Measurements from ENCODE around the gene MEPCE.
"Not testable (repeated sequence)": the region's sequence is repeated elsewhere in the genome, so short reads cannot be mapped to it uniquely, and the experiment has no call there.

MEPCE gene

DNA sequence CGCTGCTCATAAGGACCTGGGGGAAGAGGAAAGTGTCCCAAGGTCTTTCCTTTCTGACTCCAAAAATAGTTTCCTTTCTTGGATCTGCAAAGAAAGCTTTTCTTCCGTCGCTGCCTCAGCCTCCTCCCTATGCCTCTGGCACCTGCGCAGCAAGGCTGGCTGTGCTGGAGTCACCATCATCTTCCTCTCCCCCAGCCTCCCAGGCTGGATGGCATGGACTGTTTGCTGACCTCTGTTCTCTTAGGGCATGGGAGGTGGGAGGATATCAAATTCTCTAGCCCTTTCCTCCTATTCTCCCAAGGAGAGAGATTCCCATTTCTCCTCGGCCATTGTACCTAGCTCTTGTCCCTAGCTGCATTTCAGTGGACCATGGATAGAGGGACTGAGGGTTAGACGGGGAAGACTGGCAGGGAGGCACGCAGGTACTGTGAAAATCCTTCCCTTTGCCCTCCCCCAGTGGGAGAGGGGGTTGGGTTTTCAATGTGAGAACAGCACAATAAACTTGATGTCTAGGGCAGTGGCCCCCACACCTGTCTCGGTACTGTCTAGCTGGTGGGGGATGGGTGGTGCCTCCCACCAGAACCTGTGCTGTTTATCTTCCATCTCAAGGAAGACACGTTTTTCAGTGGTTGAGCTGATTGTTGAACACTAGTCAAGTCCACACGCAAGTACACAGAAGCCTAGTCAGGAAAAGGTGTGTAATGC, 4.1 kb downstream of the MEPCE start:
- DNase-seq (ENCODE audit: low read depth) = no peak
- H3K4me3 ChIP-seq (ENCODE audit: low read depth, low read length) = no peak overlapping the region
- TF ChIP-seq, protein P1, sequence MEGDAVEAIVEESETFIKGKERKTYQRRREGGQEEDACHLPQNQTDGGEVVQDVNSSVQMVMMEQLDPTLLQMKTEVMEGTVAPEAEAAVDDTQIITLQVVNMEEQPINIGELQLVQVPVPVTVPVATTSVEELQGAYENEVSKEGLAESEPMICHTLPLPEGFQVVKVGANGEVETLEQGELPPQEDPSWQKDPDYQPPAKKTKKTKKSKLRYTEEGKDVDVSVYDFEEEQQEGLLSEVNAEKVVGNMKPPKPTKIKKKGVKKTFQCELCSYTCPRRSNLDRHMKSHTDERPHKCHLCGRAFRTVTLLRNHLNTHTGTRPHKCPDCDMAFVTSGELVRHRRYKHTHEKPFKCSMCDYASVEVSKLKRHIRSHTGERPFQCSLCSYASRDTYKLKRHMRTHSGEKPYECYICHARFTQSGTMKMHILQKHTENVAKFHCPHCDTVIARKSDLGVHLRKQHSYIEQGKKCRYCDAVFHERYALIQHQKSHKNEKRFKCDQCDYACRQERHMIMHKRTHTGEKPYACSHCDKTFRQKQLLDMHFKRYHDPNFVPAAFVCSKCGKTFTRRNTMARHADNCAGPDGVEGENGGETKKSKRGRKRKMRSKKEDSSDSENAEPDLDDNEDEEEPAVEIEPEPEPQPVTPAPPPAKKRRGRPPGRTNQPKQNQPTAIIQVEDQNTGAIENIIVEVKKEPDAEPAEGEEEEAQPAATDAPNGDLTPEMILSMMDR (IDR thresholded peaks at IDR 0.05; ENCODE audit: insufficient read depth, low read depth, low read length, missing control alignments) = no peak

DNA sequence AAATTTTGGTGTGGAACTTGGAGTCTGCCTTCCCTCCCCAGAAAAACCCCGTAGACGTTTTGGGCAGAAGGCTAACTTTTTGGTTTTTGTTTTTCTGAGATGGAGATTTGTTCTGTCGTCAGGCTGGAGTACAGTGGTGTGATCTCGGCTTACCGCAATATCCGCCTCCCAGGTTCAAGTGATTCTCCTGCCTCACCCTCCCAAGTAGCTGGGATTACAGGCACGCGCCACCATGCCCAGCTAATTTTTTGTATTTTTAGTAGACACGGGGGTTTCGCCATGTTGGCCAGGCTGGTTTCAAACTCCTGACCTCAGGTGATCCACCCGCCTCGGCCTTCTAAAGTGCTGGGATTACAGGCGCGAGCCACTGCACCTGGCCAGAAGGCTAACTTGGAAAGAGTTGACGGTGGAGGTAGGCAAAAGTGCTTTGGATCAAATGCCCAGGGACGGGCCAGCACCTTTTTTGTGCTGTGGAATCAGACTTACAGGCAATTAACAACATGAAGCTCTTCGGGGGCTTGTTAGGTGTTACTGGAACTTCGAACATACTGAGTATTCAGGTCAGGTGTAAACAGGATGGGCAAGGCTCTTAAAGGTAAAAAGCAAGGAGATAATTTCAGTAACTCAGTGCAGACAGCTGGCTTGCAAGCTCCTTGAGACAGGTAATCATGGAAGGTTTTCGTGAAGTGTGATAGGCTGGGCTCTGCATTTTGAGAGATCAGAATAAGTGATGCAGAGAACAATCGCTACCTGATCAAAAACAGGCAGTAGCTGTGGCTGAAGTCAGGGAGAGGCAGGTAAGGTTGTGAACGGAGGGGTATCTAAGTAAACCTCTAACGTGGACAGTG, 4.9 kb downstream of the MEPCE start:
- peak overlapping the region; percentile 83 for H3K4me3 ChIP-seq (ENCODE audit: low read depth, low read length)
- TF ChIP-seq, protein P1 (IDR thresholded peaks at IDR 0.05; ENCODE audit: insufficient read depth, low read depth, low read length, missing control alignments) = no peak
- no peak for DNase-seq (ENCODE audit: low read depth)

DNA sequence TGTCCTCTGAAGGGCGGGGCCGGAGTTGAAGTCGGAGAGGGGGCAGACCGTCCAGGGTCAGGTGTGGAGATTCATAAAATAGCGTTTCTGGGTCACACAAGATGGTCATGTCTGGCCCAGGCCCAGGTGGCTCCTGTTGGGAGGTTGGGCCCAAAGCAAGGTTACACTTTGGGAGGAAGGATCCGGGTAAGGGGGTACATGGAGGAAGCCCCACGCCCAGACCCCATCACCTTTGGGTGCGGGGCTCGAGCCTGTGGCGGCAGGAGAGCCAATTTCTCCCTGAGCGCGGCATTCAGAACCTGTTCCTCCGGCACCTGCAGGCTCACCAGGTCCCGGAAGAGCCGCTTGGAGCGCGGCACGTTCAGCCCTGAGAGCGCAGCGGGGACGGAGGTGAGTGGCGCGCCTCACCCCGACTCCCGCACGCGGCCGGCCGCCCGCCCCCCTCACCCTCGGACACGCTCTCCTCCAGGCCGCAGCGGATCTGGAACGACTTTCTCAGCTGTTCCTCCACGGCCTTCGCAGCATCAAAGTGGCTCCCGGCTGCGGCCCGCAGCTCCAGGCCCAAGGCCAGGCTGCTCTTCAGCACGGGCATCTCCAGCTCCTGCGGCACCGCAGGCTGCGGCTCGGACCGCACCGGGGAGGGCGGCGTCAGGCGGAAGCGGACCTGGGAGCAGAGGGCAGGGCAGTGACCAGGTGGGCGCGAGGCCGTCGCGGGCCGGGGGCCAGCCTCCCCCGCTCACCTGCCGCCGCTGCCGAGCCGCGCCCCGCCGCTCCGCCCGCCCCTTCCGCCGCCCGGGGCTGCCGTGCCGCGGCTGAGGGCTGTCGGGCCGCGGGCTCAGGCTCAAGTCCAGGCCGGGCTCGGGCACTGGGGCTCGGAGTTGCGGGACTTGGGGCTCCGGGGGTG, 6.0 kb downstream of the MEPCE start:
- peak overlapping the region; percentile 83 for H3K4me3 ChIP-seq (ENCODE audit: low read depth, low read length)
- TF ChIP-seq, protein P1 (IDR thresholded peaks at IDR 0.05; ENCODE audit: insufficient read depth, low read depth, low read length, missing control alignments) = no peak
- peak; percentile 69 for DNase-seq (ENCODE audit: low read depth)

DNA sequence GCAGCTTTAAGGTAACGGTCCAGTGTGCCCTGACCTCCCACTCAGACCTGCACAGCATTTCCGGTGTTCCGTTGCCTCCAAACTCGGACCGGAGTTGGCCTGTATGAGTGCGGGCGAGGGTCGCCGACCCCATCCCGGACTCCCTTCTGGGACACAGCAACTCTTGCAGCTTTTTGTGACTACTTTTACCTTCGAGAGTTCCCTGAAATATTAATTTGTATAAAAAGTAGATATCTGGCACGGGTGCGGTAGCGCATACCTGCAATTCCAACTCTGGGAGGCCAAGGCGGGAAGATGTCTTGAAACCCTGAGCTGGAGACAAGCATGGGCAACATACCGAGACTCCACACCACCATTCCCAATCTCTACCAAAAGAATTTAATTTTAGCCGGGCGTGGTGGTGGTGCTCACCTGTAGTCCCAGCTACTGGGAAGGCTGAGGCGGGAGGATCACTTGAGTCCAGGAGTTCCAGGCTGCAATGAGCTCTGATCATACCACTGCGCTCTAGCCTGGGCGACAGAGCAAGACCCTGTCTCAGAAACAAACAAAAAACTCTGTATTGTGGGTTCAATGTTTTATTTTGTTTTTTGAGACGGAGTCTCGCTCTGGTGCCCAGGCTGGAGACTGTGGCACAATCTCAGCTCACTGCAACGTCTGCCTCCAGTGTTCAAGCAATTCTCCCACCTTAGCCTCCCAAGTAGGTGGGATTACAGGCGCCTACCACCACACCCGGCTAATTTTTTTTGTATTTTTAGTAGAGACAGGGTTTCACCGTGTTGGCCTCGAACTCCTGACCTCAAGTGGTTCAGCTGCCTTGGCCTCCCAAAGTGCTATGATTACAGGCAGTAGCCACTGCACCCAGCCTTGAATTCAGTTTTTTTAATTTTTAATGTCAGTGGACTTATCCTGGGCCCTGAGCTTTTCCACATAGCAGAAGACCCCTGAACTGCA, 7.8 kb downstream of the MEPCE start:
- TF ChIP-seq, protein P1 (IDR thresholded peaks at IDR 0.05; ENCODE audit: insufficient read depth, low read depth, low read length, missing control alignments) = no peak
- peak overlapping the region; percentile 83 for H3K4me3 ChIP-seq (ENCODE audit: low read depth, low read length)

DNA sequence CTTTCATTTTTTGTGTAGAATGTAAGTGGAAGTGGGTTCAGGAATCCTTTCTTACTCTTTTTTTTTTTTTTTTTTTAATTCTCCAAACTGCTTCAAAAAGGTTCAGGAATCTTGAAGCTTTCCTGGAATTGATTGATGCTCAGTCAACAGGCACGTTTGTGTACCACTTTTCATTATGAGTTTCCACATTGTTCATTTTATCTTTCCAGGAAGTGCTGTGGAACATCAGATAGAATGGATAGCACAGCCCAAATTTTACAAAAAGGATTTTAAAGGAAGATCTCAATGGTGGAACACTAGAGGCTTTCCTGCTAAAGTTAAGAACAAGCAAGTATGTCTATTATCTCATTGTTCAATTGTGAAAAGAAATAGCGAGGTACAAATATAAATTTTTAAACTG, 8.5 kb downstream of the MEPCE start:
- no peak for DNase-seq (ENCODE audit: low read depth)
- TF ChIP-seq, protein P1 (IDR thresholded peaks at IDR 0.05; ENCODE audit: insufficient read depth, low read depth, low read length, missing control alignments) = no peak
- H3K4me3 ChIP-seq (ENCODE audit: low read depth, low read length) = no peak overlapping the region

More for the DNA sequence above, 7.8 kb downstream of the MEPCE start:
- DNase-seq (ENCODE audit: low read depth) = no peak

DNA sequence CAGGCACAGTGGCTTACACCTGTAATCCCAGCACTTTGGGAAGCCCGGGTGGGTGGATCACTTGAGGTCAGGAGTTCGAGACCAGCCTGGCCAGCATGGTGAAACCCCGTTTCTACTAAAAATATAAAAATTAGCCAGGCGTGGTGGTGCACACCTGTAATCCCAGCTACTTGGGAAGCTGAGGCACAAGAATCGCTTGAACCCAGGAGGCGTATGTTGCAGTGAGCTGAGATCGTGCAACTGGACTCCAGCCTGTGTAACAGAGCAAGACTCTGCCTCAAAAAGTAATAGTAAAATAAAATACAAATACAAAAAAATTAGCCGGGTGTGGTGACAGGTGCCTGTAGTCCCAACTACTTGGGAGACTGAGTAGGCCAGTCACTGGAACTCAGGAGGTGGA, 9.1 kb downstream of the MEPCE start:
- not testable (repeated sequence) for DNase-seq (ENCODE audit: low read depth); H3K4me3 ChIP-seq (ENCODE audit: low read depth, low read length)

DNA sequence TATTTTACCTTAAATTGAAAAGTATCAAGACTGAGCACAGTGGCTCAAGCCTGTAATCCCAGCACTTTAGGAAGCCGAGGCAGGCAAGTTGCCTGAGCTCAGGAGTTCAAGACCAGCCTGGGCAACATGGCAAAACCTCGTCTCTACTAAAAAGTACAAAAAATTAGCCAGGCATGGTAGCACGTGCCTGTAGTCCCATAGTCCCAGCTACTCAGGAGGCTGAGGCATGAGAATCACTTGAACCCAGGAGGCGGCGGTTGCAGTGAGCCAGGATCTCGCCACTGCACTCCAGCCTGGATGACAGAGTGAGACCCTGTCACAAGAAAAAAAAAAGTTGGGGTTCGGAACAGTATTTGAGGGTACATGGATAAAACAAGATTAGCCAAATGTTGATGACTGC, 9.6 kb downstream of the MEPCE start:
- DNase-seq (ENCODE audit: low read depth) = not testable (repeated sequence)

More for the DNA sequence above, 9.6 kb downstream of the MEPCE start:
- H3K4me3 ChIP-seq (ENCODE audit: low read depth, low read length) = not testable (repeated sequence)

Measured in GM12865 (cell line).